Naive thymus-derived CD8-positive, alpha-beta T cell (primary cell): ENCODE measurements around the gene MRPL52. TPM values are rescaled to one million over a fixed set of nuclear protein-coding genes. Genes with fewer than 3 reads are reported as not detected.

Source experiments
- ATAC-seq, 2 donors: fragments of 150-1000 bp; cut with Tn5 transposase in 1 of 2; sonication (Bioruptor Pico), chemical (Tn5 transposase) in 1 of 2; 1 replicate in 1 of 2; 2 replicates in 1 of 2; pipeline ENCODE4 v1.10.0; 2021; ENCODE audit warnings: mild to moderate bottlenecking in 2 of 2, moderate library complexity in 2 of 2
- POLR2A ChIA-PET: fragments of 350-600 bp; sonication (Branson Sonifier 250); formaldehyde crosslinking; loops from one replicate; lab custom pipeline; 2021; ENCODE audit warnings: antibody characterized with exemption; lab: Charles Lee
- DNase-seq, 10 donors: peaks; one replicate each; pipeline versions ENCODE4 v3.0.0 to v3.0.0-alpha.2; 2020 to 2022
- H3K27ac Mint-ChIP-seq, 10 donors: one replicate each; pipeline ENCODE4 v1.8.0; 2020 to 2022; ENCODE audit warnings: mild to moderate bottlenecking in 10 of 10, mixed read lengths in 10 of 10, moderate library complexity in 4 of 10, inconsistent platforms in 1 of 10
- H3K27me3 Mint-ChIP-seq, 5 donors: one replicate each; pipeline ENCODE4 v1.8.0; 2021 to 2022; ENCODE audit warnings: mixed read lengths in 5 of 5
- H3K36me3 Mint-ChIP-seq, 3 donors: one replicate each; pipeline ENCODE4 v1.8.0; 2020 to 2022; ENCODE audit warnings: mixed read lengths in 3 of 3, mild to moderate bottlenecking in 2 of 3, inconsistent platforms in 1 of 3
- H3K4me1 Mint-ChIP-seq, 4 donors: one replicate each; pipeline ENCODE4 v1.8.0; 2021 to 2022; ENCODE audit warnings: mixed read lengths in 4 of 4
- H3K4me3 Mint-ChIP-seq, 10 donors: one replicate each; pipeline ENCODE4 v1.8.0; 2020 to 2022; ENCODE audit warnings: mild to moderate bottlenecking in 10 of 10, mixed read lengths in 10 of 10, moderate library complexity in 6 of 10, inconsistent platforms in 1 of 10
- H3K9me3 Mint-ChIP-seq, 9 donors: one replicate each; pipeline ENCODE4 v1.8.0; 2020 to 2022; ENCODE audit warnings: mixed read lengths in 9 of 9, mild to moderate bottlenecking in 3 of 9, inconsistent platforms in 1 of 9, moderate library complexity in 1 of 9
- polyA plus RNA-seq, 3 donors: library from polyadenylated mRNA; unstranded; fragments of 300-500 nt; fragmentation: Illumina TruSeq; gene quantifications; one replicate each; pipeline ENCODE4 v1.2.3, GENCODE V29; 2021
- total RNA-seq, 8 experiments: library from RNA in 2 of 8; stranded (reverse) in 2 of 8; gene quantifications; one replicate each; pipeline ENCODE4 v1.2.3 and lab custom pipeline; 2021 to 2026

MRPL52 gene
- total and polyA plus RNA-seq, 5 experiments from 2014 or later = 69.9 to 155 (median 120) TPM

DNA sequence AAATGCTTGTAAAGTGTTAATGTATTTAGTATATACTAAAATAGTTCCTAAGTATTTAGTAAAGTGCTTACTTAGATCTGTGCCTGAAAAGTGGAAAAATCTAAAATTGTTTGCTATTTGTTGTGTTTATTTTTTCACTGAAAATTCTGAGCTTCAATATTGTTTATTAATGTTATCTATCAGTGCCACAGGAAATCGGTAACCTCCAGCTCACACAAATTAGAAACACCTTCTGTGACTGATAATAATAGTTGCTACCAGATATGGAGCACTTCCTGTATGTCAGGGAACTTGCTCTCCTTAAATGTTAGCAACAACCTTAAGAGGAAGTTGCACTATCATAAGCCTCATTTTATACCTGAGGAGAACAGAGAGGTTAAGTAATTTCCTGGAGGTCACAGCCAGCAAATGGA, 41.1 kb downstream of the MRPL52 start:
- peak overlapping the region; percentile 84 to 100 (median 98) for H3K27ac Mint-ChIP-seq
- DNase-seq = peak in 2 of 10 donors; percentile 56 to 61
- no peaks in the 10 kb centered on the region for H3K9me3 Mint-ChIP-seq
- H3K27me3 Mint-ChIP-seq = no peaks in the 10 kb centered on the region
- H3K4me1 Mint-ChIP-seq = peaks cover 11 to 39% (median 29%) of the 10 kb centered on the region in 4 donors
- peak in 1 of 2 donors; percentile 62 for ATAC-seq
- peaks cover 0 to 31% (median 4%) of the 10 kb centered on the region in 3 donors for H3K36me3 Mint-ChIP-seq
- peak overlapping the region; percentile 90 to 99 (median 94) for H3K4me3 Mint-ChIP-seq
- POLR2A ChIA-PET = interaction anchor here (0.6 to 7.2 kb wide), 20 partner anchors 11 to 1617 kb away, joined by 3 to 118 read pairs (median 3); partner anchors contain the start of genes ACIN1, C14orf119, MRPL52 and OXA1L

DNA sequence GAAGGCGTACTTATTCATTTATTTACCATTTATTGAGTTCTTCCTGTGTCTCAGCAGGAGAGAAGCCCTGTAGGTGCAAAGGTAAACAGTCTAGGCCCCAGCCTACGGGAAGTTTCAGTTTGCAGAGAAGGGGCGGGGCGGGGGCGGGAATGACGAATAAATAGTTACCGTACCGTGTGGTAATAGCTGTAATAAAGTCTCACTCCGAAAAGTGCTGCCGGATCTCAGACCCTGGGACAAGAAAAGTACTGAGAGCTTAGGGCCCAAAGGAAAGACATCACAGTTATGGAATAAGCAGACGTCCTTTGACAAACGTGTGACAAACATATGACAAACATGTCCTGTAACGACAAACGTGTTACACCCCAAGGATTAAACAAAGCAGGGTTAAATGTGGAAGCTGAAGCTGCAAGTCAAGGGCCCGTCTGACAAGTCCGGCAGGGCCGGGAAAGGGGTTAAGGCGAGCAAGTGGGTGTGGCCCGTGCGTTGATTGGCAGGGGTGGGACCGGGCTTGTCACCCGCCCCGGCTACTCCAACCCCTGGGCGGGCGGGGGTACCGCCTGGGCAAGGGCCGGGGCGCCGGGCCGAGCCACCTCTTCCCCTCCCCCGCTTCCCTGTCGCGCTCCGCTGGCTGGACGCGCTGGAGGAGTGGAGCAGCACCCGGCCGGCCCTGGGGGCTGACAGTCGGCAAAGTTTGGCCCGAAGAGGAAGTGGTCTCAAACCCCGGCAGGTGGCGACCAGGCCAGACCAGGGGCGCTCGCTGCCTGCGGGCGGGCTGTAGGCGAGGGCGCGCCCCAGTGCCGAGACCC, 41.7 kb downstream of the MRPL52 start, which contains the start of gene LRP10:
LRP10 (plus strand) TSS at position 517 of the 809 bp plus-strand sequence. CDS start 564 bp downstream, outside the sequence.
- no peaks in the 10 kb centered on the region for H3K27me3 Mint-ChIP-seq
- POLR2A ChIA-PET = interaction anchor here (0.6 to 7.2 kb wide), 22 partner anchors 12 to 1617 kb away, joined by 3 to 118 read pairs (median 4); partner anchors contain the start of genes ACIN1, C14orf119, MRPL52 and OXA1L
- peak within 1 kb of the TSS; percentile 90 to 99 (median 94) for H3K4me3 Mint-ChIP-seq
- peaks cover 0 to 37% (median 9%) of the 10 kb centered on the region in 3 donors for H3K36me3 Mint-ChIP-seq
- DNase-seq = peak; percentile 59 to 86 (median 67)
- peak; percentile 76 to 79 for ATAC-seq
- H3K27ac Mint-ChIP-seq = peak within 1 kb of the TSS; percentile 84 to 100 (median 98)
- H3K4me1 Mint-ChIP-seq = peaks cover 11 to 39% (median 32%) of the 10 kb centered on the region in 4 donors
- H3K9me3 Mint-ChIP-seq = no peaks in the 10 kb centered on the region

DNA sequence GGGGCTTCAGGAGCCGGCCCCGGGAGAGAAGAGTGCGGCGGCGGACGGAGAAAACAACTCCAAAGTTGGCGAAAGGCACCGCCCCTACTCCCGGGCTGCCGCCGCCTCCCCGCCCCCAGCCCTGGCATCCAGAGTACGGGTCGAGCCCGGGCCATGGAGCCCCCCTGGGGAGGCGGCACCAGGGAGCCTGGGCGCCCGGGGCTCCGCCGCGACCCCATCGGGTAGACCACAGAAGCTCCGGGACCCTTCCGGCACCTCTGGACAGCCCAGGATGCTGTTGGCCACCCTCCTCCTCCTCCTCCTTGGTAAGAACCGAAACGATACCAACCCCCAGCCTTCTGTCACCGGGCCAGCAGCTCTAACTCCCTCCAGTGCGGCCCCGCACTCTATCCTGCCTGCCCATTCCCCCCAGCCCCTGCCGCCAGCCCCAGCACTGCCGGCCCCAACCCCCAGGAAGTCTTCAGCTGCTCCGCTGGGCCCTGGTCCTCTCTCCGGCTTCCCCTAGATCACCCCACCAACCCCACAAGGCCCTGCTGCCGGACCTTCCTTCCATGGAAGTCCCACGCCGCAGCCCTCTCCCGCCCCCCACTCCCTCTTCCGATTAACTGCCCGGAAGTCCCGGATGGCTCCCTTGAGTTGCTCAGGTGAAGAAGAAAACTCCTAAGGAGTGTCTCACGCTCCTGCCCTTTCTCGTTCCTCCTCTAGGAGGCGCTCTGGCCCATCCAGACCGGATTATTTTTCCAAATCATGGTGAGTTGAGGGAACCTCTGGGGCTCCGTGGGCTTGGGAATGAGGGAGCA, 42.5 kb downstream of the MRPL52 start:
- Mint-ChIP-seq H3K27ac (peak overlapping the region; percentile 82 to 99 (median 98)), H3K4me3 (peak overlapping the region; percentile 90 to 99 (median 94)), H3K9me3 (no peaks in the 10 kb centered on the region), H3K4me1 (peaks cover 9 to 39% (median 31%) of the 10 kb centered on the region in 4 donors), H3K36me3 (peaks cover 0 to 44% (median 9%) of the 10 kb centered on the region in 3 donors), H3K27me3 (no peaks in the 10 kb centered on the region)
- ATAC-seq = peak; percentile 46 to 49
- DNase-seq = peak; percentile 49 to 81 (median 69)
- POLR2A ChIA-PET = interaction anchor here (0.6 to 7.2 kb wide), 16 partner anchors 11 to 1424 kb away, joined by 3 to 118 read pairs (median 8); partner anchors contain the start of genes MRPL52, OXA1L, RBM23 and REM2

DNA sequence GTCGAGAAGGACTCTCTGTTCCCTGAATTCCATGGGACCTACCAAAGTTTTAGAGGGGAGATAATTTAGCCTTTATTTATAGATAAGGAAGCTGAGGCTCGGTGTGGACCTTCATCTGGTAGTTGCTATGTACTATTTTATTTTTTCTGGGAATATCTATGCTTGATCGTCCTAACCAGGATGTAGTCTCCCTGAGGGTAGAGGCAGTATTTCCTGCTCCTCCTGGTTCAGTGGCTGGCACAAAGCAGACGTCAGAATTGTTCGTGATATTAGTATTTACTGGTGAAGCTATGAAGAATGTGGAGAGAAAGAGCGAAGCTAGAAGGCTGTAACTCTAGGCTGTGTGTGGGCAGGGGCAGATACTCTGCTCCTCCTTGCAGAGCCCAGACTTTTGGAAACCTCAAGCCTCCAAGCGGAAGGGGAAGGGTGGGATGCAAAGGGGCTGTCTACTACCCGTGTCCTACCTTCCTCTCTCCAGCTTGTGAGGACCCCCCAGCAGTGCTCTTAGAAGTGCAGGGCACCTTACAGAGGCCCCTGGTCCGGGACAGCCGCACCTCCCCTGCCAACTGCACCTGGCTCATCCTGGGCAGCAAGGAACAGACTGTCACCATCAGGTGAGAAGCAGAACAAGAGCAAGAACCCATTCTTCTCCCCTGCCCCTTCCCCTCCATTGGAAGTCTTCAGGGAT, 43.3 kb downstream of the MRPL52 start:
- Mint-ChIP-seq H3K4me1 (peaks cover 11 to 39% (median 31%) of the 10 kb centered on the region in 4 donors), H3K9me3 (no peaks in the 10 kb centered on the region), H3K27me3 (no peaks in the 10 kb centered on the region), H3K36me3 (peaks cover 0 to 52% (median 13%) of the 10 kb centered on the region in 3 donors), H3K27ac (peak overlapping the region; percentile 82 to 98 (median 91)), H3K4me3 (peak overlapping the region; percentile 90 to 95 (median 92))
- no peak for DNase-seq
- POLR2A ChIA-PET = interaction anchor here (0.6 to 7.2 kb wide), 16 partner anchors 12 to 1423 kb away, joined by 3 to 118 read pairs (median 6); partner anchors contain the start of genes OXA1L, RBM23 and REM2
- no peak for ATAC-seq

DNA sequence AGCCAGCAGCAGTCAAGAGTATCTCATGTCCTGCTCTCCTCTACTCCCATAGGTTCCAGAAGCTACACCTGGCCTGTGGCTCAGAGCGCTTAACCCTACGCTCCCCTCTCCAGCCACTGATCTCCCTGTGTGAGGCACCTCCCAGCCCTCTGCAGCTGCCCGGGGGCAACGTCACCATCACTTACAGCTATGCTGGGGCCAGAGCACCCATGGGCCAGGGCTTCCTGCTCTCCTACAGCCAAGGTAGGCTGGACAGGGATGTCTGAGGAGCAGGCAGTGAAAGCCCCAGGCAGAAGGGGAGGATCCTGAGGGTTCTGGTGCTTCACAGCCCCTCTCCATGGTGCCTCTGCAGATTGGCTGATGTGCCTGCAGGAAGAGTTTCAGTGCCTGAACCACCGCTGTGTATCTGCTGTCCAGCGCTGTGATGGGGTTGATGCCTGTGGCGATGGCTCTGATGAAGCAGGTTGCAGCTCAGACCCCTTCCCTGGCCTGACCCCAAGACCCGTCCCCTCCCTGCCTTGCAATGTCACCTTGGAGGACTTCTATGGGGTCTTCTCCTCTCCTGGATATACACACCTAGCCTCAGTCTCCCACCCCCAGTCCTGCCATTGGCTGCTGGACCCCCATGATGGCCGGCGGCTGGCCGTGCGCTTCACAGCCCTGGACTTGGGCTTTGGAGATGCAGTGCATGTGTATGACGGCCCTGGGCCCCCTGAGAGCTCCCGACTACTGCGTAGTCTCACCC, 45.5 kb downstream of the MRPL52 start:
- no peaks in the 10 kb centered on the region for H3K27me3 Mint-ChIP-seq
- DNase-seq (no peak), ATAC-seq (no peak)
- H3K27ac Mint-ChIP-seq = no peak overlapping the region
- peak overlapping the region in 1 of 10 donors; percentile 45 for H3K4me3 Mint-ChIP-seq
- POLR2A ChIA-PET = interaction anchor here (7.2 kb wide), 1 partner anchor 11 kb away, joined by 118 read pairs; the partner anchor contains the start of gene REM2
- H3K36me3 Mint-ChIP-seq = peaks cover 0 to 65% (median 17%) of the 10 kb centered on the region in 3 donors
- H3K4me1 Mint-ChIP-seq = peaks cover 11 to 33% (median 29%) of the 10 kb centered on the region in 4 donors
- H3K9me3 Mint-ChIP-seq = no peaks in the 10 kb centered on the region

DNA sequence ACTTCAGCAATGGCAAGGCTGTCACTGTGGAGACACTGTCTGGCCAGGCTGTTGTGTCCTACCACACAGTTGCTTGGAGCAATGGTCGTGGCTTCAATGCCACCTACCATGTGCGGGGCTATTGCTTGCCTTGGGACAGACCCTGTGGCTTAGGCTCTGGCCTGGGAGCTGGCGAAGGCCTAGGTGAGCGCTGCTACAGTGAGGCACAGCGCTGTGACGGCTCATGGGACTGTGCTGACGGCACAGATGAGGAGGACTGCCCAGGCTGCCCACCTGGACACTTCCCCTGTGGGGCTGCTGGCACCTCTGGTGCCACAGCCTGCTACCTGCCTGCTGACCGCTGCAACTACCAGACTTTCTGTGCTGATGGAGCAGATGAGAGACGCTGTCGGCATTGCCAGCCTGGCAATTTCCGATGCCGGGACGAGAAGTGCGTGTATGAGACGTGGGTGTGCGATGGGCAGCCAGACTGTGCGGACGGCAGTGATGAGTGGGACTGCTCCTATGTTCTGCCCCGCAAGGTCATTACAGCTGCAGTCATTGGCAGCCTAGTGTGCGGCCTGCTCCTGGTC, 46.1 kb downstream of the MRPL52 start:
- Mint-ChIP-seq H3K4me3 (peak overlapping the region in 1 of 10 donors; percentile 60), H3K36me3 (peaks cover 0 to 65% (median 17%) of the 10 kb centered on the region in 3 donors)
- POLR2A ChIA-PET = interaction anchor here (0.5 to 7.2 kb wide), 4 partner anchors 10 to 33 kb away, joined by 3 to 118 read pairs (median 5); partner anchors contain the start of gene REM2

DNA sequence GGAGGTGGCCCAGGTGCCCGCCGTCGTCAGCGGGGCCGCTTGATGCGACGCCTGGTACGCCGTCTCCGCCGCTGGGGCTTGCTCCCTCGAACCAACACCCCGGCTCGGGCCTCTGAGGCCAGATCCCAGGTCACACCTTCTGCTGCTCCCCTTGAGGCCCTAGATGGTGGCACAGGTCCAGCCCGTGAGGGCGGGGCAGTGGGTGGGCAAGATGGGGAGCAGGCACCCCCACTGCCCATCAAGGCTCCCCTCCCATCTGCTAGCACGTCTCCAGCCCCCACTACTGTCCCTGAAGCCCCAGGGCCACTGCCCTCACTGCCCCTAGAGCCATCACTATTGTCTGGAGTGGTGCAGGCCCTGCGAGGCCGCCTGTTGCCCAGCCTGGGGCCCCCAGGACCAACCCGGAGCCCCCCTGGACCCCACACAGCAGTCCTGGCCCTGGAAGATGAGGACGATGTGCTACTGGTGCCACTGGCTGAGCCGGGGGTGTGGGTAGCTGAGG, 47.4 kb downstream of the MRPL52 start:
- no peak for ATAC-seq
- peak overlapping the region in 1 of 10 donors; percentile 33 for H3K27ac Mint-ChIP-seq
- H3K36me3 Mint-ChIP-seq = peaks cover 0 to 65% (median 17%) of the 10 kb centered on the region in 3 donors
- H3K4me1 Mint-ChIP-seq = peaks cover 13 to 28% (median 23%) of the 10 kb centered on the region in 4 donors
- H3K27me3 Mint-ChIP-seq = no peaks in the 10 kb centered on the region
- no peak overlapping the region for H3K4me3 Mint-ChIP-seq
- DNase-seq = no peak
- H3K9me3 Mint-ChIP-seq = no peaks in the 10 kb centered on the region
- POLR2A ChIA-PET = interaction anchor here (0.8 kb wide), 1 partner anchor 23 kb away, joined by 3 read pairs; no protein-coding TSS in a partner anchor

More for the DNA sequence above, 46.1 kb downstream of the MRPL52 start:
- H3K9me3 Mint-ChIP-seq = no peaks in the 10 kb centered on the region
- H3K27ac Mint-ChIP-seq = peak overlapping the region in 1 of 10 donors; percentile 63
- H3K4me1 Mint-ChIP-seq = peaks cover 10 to 27% (median 23%) of the 10 kb centered on the region in 4 donors
- H3K27me3 Mint-ChIP-seq = no peaks in the 10 kb centered on the region
- ATAC-seq = no peak
- DNase-seq = no peak

DNA sequence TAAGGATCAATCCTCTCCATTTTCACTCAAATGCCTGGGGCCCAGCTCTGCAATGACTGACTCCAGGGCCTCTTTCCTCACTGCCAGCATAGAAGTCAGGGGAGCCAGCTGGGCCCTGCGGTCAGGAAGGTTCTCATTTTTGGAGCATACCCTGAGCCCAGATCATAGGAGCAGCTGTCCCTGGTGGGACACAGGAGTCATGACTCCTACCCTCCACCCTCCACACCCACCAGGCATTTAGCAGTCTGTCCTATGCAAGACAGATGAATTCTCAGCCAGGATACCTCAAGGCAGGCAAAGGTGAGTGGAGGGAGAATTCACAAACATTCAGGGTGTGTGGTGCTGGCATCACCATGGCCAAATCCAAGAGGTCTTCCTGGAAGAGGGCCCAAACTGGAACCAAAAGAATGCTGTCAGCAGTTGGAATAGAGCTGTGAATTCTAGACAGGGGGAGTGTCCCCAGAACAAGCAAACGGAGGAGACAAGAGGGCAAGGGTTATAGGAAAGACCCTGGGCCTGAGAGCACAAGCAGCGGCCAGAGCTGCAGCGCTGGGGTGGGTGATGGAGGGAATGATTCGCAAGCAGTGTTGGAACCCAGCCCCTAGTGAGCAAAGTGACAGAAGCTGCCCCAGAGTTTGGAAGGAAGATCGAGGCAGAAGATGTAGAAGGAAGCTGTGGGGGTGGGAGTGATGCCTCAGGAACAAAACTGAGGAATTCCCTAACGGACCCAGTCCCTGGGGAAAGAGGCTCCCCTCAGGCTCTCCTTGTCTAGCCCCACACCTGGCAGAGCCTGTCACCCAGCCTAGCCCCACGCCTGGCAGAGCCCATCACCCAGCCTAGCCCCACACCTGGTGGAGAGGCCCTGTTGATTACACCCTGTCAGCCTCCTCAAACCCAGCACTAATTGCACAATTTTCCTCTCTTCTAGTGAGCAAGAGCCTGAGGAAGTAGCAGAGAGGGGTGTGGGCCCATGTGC, 48.9 kb downstream of the MRPL52 start:
- peak overlapping the region in 6 of 10 donors; percentile 5 to 62 (median 23) for H3K27ac Mint-ChIP-seq
- ATAC-seq (no peak), DNase-seq (no peak)
- peaks cover 0 to 54% (median 13%) of the 10 kb centered on the region in 3 donors for H3K36me3 Mint-ChIP-seq
- H3K4me3 Mint-ChIP-seq = no peak overlapping the region
- peaks cover 15 to 30% (median 26%) of the 10 kb centered on the region in 4 donors for H3K4me1 Mint-ChIP-seq
- H3K27me3 Mint-ChIP-seq = no peaks in the 10 kb centered on the region
- no peaks in the 10 kb centered on the region for H3K9me3 Mint-ChIP-seq
- POLR2A ChIA-PET = no interaction called here

DNA sequence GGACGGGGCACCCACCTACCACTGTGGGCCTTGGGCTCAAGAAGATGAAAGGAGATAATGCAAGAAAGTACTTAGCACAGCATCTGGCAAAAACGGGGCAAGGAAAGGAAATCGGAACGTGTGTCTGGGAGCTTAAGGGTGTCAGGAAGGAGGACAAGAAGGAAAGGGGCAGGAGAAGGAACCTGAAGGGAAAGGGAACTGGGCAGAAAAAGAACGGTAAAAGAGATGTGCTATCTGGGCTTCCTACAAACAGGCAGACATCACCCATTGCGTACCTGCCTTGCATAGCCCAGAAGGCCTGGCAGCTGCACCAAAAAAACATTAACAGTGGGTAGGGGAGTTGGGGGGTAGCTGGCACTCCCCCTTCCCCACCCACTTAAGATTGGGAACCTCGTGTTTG, 52.4 kb downstream of the MRPL52 start:
- no peak for DNase-seq
- no peaks in the 10 kb centered on the region for H3K9me3 Mint-ChIP-seq
- H3K4me1 Mint-ChIP-seq = peaks cover 18 to 41% (median 36%) of the 10 kb centered on the region in 4 donors
- peak overlapping the region in 9 of 10 donors; percentile 10 to 78 (median 51) for H3K27ac Mint-ChIP-seq
- no peak for ATAC-seq
- H3K4me3 Mint-ChIP-seq = no peak overlapping the region
- no peaks in the 10 kb centered on the region for H3K27me3 Mint-ChIP-seq
- POLR2A ChIA-PET = interaction anchor here (0.7 to 11.2 kb wide), 5 partner anchors 9 to 37 kb away, joined by 3 to 118 read pairs (median 13); partner anchors contain the start of genes LRP10 and RBM23
- peaks cover 0 to 22% (median 8%) of the 10 kb centered on the region in 3 donors for H3K36me3 Mint-ChIP-seq
